ENCODE results near the gene GPD2. TPM values are rescaled to one million over a fixed set of nuclear protein-coding genes. Genes with fewer than 3 reads are reported as not detected.
"Not testable (repeated sequence)": the region's sequence is repeated elsewhere in the genome, so short reads cannot be mapped to it uniquely, and the experiment has no call there.

Gene GPD2
- total RNA-seq, 2 donors from 2014 or later = 14.9 to 29.1 TPM

GRCh38 chr2:156598563-156598962, 162.4 kb downstream of the GPD2 start:
- no peaks in the 10 kb centered on the region for H3K27me3 ChIP-seq
- no peak overlapping the region for H3K27ac ChIP-seq
- H3K4me3 ChIP-seq = no peak overlapping the region
- DNase-seq (ENCODE audit: low spot score) = no peak
- no peaks in the 10 kb centered on the region for H3K9me3 ChIP-seq
- H3K36me3 ChIP-seq = no peaks in the 10 kb centered on the region
- TF ChIP-seq CTCF (IDR thresholded peaks at IDR 0.05) = no peak
- no peaks in the 10 kb centered on the region for H3K4me1 ChIP-seq

DNA sequence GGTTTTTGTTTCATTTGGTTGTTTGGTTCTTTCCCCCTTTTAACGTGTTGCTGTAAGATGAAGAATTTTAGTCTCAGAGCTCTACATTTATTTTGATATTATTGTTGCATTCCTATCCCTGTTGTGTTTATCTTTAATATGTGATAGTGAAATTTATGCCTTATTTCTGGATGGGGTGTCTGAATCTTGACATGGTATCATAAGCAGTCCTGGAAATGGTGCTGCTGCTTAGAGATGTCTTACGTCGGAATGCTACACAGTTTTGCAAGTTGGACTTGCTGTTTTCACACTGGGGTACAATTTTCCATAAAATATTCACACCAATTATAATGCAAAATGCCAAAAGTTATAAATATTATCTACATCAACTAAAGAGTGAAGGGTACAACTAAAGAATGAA, 164.0 kb downstream of the GPD2 start:
- no peak for DNase-seq (ENCODE audit: low spot score)
- H3K36me3 ChIP-seq = no peaks in the 10 kb centered on the region
- H3K27me3 ChIP-seq = no peaks in the 10 kb centered on the region
- H3K9me3 ChIP-seq = no peaks in the 10 kb centered on the region
- H3K4me1 ChIP-seq = no peaks in the 10 kb centered on the region
- TF ChIP-seq CTCF (IDR thresholded peaks at IDR 0.05) = no peak
- H3K4me3 ChIP-seq = no peak overlapping the region
- H3K27ac ChIP-seq = no peak overlapping the region

GRCh38 chr2:156601855-156602551, 165.8 kb downstream of the GPD2 start:
- no peaks in the 10 kb centered on the region for H3K9me3 ChIP-seq
- H3K27ac ChIP-seq = no peak overlapping the region
- H3K27me3 ChIP-seq = no peaks in the 10 kb centered on the region
- H3K36me3 ChIP-seq = no peaks in the 10 kb centered on the region
- H3K4me1 ChIP-seq = no peaks in the 10 kb centered on the region
- DNase-seq (ENCODE audit: low spot score) = no peak
- TF ChIP-seq CTCF (IDR thresholded peaks at IDR 0.05) = no peak
- H3K4me3 ChIP-seq = no peak overlapping the region

- Histone ChIP-seq H3K9me3 (no peaks in the 10 kb centered on the region), H3K4me1 (no peaks in the 10 kb centered on the region), H3K4me3 (no peak overlapping the region), H3K36me3 (no peaks in the 10 kb centered on the region), H3K27ac (no peak overlapping the region), H3K27me3 (no peaks in the 10 kb centered on the region)
- TF ChIP-seq CTCF (IDR thresholded peaks at IDR 0.05) = no peak
- no peak for DNase-seq (ENCODE audit: low spot score)
Observed at GRCh38 chr2:156602552-156602933, 166.4 kb downstream of the GPD2 start.

DNA sequence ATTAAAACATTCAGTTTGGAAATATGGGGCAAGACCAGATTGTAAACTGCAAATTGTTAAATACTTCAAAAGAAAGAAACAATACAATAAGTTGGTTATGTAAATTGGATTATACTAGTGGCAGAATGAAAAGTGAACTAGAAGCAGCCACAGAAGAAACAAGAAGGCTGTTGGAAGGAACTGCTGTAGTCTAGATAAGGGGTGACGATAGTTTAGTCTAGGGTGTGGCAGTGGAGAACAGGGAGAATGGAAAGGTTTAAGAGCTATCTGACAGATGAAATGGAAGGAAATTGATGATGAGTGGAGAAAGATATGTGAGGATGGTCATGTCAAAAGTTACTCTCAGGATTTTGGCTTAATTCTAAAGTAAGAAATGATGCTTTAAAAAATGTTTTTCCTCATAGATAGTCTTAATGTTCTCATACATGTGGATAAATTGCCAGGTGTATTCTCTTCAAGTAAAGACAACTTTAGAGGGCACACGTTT, 179.7 kb downstream of the GPD2 start:
- no peak for DNase-seq (ENCODE audit: low spot score)
- Histone ChIP-seq H3K4me3 (no peak overlapping the region), H3K36me3 (no peaks in the 10 kb centered on the region), H3K9me3 (no peaks in the 10 kb centered on the region), H3K27ac (no peak overlapping the region), H3K27me3 (no peaks in the 10 kb centered on the region), H3K4me1 (no peaks in the 10 kb centered on the region)
- TF ChIP-seq CTCF (IDR thresholded peaks at IDR 0.05) = no peak

- H3K9me3 ChIP-seq; DNase-seq (ENCODE audit: low spot score); H3K4me1 ChIP-seq; H3K27ac ChIP-seq; H3K36me3 ChIP-seq; H3K4me3 ChIP-seq; H3K27me3 ChIP-seq: not testable (repeated sequence)
Observed at GRCh38 chr2:156618071-156618470, 181.9 kb downstream of the GPD2 start.
